CD4-positive, alpha-beta T cell (primary cell): Measurements from ENCODE around the gene KCNAB1. TPM values are rescaled to one million over a fixed set of nuclear protein-coding genes. Genes with fewer than 3 reads are reported as not detected.

Source experiments
- ATAC-seq: fragments of 200-7000 bp; cut with Tn5 transposase; one replicate; pipeline ENCODE4 v1.10.0; 2022; ENCODE audit warnings: mild to moderate bottlenecking; ENCODE audit not compliant: poor library complexity
- CTCF ChIA-PET: fragments of 350-600 bp; sonication (Branson Sonifier 250); formaldehyde crosslinking; loops from one replicate; lab custom pipeline; 2021; ENCODE audit warnings: antibody characterized with exemption, inconsistent platforms; lab: Charles Lee
- POLR2A ChIA-PET: fragments of 350-600 bp; sonication (Branson Sonifier 250); formaldehyde crosslinking; loops from one replicate; lab custom pipeline; 2021; ENCODE audit warnings: antibody characterized with exemption, inconsistent platforms; lab: Charles Lee
- DNase-seq, 14 experiments: peaks; one replicate each; pipeline ENCODE4 v3.0.0-alpha.2; 2013 to 2020; ENCODE audit warnings: mixed read lengths in 2 of 14
- H3K27ac ChIP-seq, 2 donors: one replicate each; pipeline versions ENCODE4 v1.5.1 to v1.7.0; 2013; ENCODE audit warnings: low read length in 2 of 2, low read depth in 1 of 2, mild to moderate bottlenecking in 1 of 2
- H3K27me3 ChIP-seq, 2 experiments: 1 replicate in 1 of 2; 2 replicates in 1 of 2; pipeline versions ENCODE4 v1.6.1 to v1.7.0; 2013; ENCODE audit warnings: low read length in 2 of 2, control low read depth in 1 of 2, mild to moderate bottlenecking in 1 of 2, moderate library complexity in 1 of 2; ENCODE audit not compliant: insufficient read depth in 2 of 2, control insufficient read depth in 1 of 2
- H3K36me3 ChIP-seq: one replicate; pipeline ENCODE4 v1.6.1; 2013; ENCODE audit warnings: low read length, control low read depth; ENCODE audit not compliant: insufficient read depth
- H3K4me1 ChIP-seq: one replicate; pipeline ENCODE4 v1.6.1; 2013; ENCODE audit warnings: low read length, control low read depth; ENCODE audit not compliant: insufficient read depth
- H3K4me3 ChIP-seq: one replicate; pipeline ENCODE4 v1.5.1; 2013; ENCODE audit warnings: mild to moderate bottlenecking, low read length, moderate library complexity
- H3K9me3 ChIP-seq, 2 experiments: 1 replicate in 1 of 2; 2 replicates in 1 of 2; pipeline versions ENCODE4 v1.6.1 to v1.7.0; 2013; ENCODE audit warnings: low read length in 2 of 2, mild to moderate bottlenecking in 2 of 2, control low read depth in 1 of 2, moderate library complexity in 1 of 2; ENCODE audit not compliant: control insufficient read depth in 1 of 2, insufficient read depth in 1 of 2
- H3K27ac Mint-ChIP-seq: one replicate; pipeline ENCODE4 v1.8.0; 2020; ENCODE audit warnings: mixed read lengths
- H3K27me3 Mint-ChIP-seq: one replicate; pipeline ENCODE4 v1.8.0; 2021; ENCODE audit warnings: mixed read lengths
- H3K36me3 Mint-ChIP-seq: one replicate; pipeline ENCODE4 v1.8.0; 2021; ENCODE audit warnings: low read depth, mixed read lengths
- H3K4me1 Mint-ChIP-seq: one replicate; pipeline ENCODE4 v1.8.0; 2021; ENCODE audit warnings: low read depth, mixed read lengths
- H3K4me3 Mint-ChIP-seq: one replicate; pipeline ENCODE4 v1.8.0; 2020; ENCODE audit warnings: mild to moderate bottlenecking, mixed read lengths
- H3K9me3 Mint-ChIP-seq: one replicate; pipeline ENCODE4 v1.8.0; 2020; ENCODE audit warnings: mixed read lengths
- intact Hi-C, 2 experiments: fragments of 100-400 bp; cut with DNase I in 1 of 2; cut with micrococcal nuclease in 1 of 2; formaldehyde crosslinking; loops; one replicate each; pipeline versions ENCODE4 v1.15.1 to v1.9.0; 2023 to 2025; cut with DNase I, micrococcal nuclease
- total RNA-seq, 174 experiments: library from RNA in 2 of 174; stranded (reverse) in 2 of 174; gene quantifications; one replicate each; pipeline ENCODE4 v1.2.3 and lab custom pipeline; 2021 to 2026
- TF ChIP-seq, protein P1 (sequence below): fragments of 200-600 bp; IDR thresholded peaks from one replicate; pipeline ENCODE4 v1.8.0; 2022; ENCODE audit warnings: antibody characterized with exemption, mild to moderate bottlenecking

KCNAB1 gene
- total RNA-seq, 2 experiments from 2014 or later: 0.14 TPM; not detected in 1

DNA sequence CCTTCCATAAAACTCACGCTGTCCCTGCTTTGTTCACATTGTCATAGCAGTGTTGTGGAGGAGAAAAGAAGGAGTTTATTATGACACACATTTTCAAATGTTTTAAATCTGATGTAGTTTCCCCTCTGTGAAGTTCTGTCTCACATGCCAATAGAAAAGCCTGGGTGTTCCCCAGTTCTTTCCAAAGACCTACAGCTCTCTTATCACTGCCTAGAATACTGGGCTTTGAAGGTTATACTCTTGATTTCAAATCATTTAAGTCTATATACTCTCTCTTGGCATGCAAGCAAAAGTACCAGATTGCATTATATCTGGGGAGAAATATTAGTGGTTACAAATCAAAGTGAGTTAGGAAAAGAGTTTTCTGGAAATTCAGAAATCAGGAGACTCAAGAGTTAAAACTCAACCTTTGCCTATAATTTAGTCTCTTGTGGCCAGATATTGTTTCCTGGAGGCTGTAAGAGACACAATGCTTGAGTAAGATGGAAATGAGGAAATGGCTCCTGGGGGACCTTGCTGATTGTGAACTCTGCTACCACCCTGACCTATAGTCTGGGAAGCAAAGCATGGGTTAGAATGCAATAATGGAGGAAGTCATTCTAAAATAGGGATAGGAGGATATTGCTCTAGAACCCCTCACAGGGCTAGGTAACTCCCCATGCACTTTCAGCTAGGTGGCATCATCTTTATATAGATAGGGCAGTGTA, 182.8 kb downstream of the KCNAB1 start:
- H3K4me1 ChIP-seq: no peaks in the 10 kb centered on the region

DNA sequence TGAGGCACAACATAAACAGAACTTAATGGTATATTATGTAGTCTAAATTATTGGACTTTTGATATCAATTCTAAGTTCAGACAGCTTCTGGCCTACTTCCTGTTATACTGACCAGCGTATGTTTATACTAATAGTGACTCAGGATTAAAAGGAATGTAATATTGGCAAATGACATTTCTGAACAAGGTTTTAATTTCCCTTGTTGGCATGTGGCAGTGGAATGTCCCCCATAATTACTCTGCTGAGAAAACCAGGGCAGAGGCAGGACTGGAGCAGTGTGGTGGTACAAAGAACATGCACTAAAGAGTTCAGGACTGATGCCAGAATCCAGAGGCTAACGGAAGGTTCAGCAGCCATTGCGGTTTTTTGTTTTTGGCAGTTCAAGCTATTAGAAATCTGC, 184.0 kb downstream of the KCNAB1 start:
- ChIA-PET POLR2A (no interaction called here), CTCF (no interaction called here)
- Mint-ChIP-seq H3K9me3 (no peaks in the 10 kb centered on the region), H3K36me3 (no peaks in the 10 kb centered on the region), H3K4me1 (no peaks in the 10 kb centered on the region), H3K27me3 (peaks cover 13% of the 10 kb centered on the region), H3K27ac (no peak overlapping the region), H3K4me3 (no peak overlapping the region)
- no peak overlapping the region for H3K4me3 ChIP-seq
- no peaks in the 10 kb centered on the region for H3K9me3 ChIP-seq
- ATAC-seq (no peak), DNase-seq (no peak)
- H3K4me1 ChIP-seq: no peaks in the 10 kb centered on the region
- no peak overlapping the region for H3K27ac ChIP-seq
- intact Hi-C loops: no loop called here
- H3K36me3 ChIP-seq: no peaks in the 10 kb centered on the region
- no peaks in the 10 kb centered on the region for H3K27me3 ChIP-seq
- TF ChIP-seq, protein P1, sequence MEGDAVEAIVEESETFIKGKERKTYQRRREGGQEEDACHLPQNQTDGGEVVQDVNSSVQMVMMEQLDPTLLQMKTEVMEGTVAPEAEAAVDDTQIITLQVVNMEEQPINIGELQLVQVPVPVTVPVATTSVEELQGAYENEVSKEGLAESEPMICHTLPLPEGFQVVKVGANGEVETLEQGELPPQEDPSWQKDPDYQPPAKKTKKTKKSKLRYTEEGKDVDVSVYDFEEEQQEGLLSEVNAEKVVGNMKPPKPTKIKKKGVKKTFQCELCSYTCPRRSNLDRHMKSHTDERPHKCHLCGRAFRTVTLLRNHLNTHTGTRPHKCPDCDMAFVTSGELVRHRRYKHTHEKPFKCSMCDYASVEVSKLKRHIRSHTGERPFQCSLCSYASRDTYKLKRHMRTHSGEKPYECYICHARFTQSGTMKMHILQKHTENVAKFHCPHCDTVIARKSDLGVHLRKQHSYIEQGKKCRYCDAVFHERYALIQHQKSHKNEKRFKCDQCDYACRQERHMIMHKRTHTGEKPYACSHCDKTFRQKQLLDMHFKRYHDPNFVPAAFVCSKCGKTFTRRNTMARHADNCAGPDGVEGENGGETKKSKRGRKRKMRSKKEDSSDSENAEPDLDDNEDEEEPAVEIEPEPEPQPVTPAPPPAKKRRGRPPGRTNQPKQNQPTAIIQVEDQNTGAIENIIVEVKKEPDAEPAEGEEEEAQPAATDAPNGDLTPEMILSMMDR: no peak

More for the DNA sequence above, 182.8 kb downstream of the KCNAB1 start:
- H3K9me3 ChIP-seq: no peaks in the 10 kb centered on the region
- H3K9me3 Mint-ChIP-seq: no peaks in the 10 kb centered on the region
- DNase-seq: no peak
- no peaks in the 10 kb centered on the region for H3K4me1 Mint-ChIP-seq
- no peak overlapping the region for H3K27ac ChIP-seq
- no peak overlapping the region for H3K4me3 ChIP-seq
- intact Hi-C loops: no loop called here
- TF ChIP-seq, protein P1: no peak
- H3K36me3 Mint-ChIP-seq: no peaks in the 10 kb centered on the region
- POLR2A ChIA-PET: no interaction called here
- ATAC-seq: no peak
- peaks cover 0 to under 1% of the 10 kb centered on the region in 2 experiments for H3K27me3 ChIP-seq
- no peak overlapping the region for H3K4me3 Mint-ChIP-seq
- no peaks in the 10 kb centered on the region for H3K36me3 ChIP-seq
- H3K27me3 Mint-ChIP-seq: peaks cover 19% of the 10 kb centered on the region
- H3K27ac Mint-ChIP-seq: no peak overlapping the region
- CTCF ChIA-PET: no interaction called here

DNA sequence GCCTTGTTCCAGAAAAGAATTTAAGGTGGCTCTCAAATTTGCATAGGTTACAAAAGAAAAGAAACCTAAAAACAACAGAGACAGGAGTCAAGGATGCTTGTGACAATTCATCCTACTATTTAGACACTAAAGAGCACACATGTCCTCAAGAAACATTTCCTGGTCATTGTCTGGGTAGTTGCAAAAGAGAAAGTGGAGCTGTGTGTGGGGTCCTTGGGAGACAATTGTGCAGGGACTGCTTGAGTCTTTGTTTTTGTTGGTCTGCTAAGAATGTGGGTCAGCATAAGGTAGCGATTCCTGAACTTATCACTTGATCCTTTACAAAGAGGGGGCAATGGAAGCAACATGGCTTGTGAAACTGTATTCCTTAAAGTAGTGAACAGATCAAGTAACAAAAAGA, 185.3 kb downstream of the KCNAB1 start:
- H3K9me3 Mint-ChIP-seq: no peaks in the 10 kb centered on the region

More for the DNA sequence above, 185.3 kb downstream of the KCNAB1 start:
- intact Hi-C loops: no loop called here
- no peaks in the 10 kb centered on the region for H3K27me3 ChIP-seq
- CTCF ChIA-PET: no interaction called here
- H3K36me3 Mint-ChIP-seq: no peaks in the 10 kb centered on the region
- H3K4me3 ChIP-seq: no peak overlapping the region
- no peak overlapping the region for H3K4me3 Mint-ChIP-seq
- POLR2A ChIA-PET: interaction anchor here (0.6 kb wide), 1 partner anchor 1051 kb away, joined by 4 read pairs; no protein-coding TSS in a partner anchor
- no peaks in the 10 kb centered on the region for H3K4me1 Mint-ChIP-seq
- H3K4me1 ChIP-seq: no peaks in the 10 kb centered on the region
- DNase-seq (no peak), ATAC-seq (no peak)
- no peaks in the 10 kb centered on the region for H3K9me3 ChIP-seq
- peaks cover 9% of the 10 kb centered on the region for H3K27me3 Mint-ChIP-seq
- H3K36me3 ChIP-seq: no peaks in the 10 kb centered on the region
- TF ChIP-seq, protein P1: no peak
- no peak overlapping the region for H3K27ac Mint-ChIP-seq
- H3K27ac ChIP-seq: no peak overlapping the region
